Stimulated activated CD8-positive, alpha-beta memory T cell treated with anti-CD3 and anti-CD28 coated beads, Interleukin-7, amount 100 ng/mL, for 4 hours (primary cell): ENCODE results near the gene ATP5F1E.
"Not testable (repeated sequence)": the region's sequence is repeated elsewhere in the genome, so short reads cannot be mapped to it uniquely, and the experiment has no call there.

Source experiments
- DNase-seq, 2 donors: peaks; one replicate each; pipeline ENCODE4 v3.0.0-alpha.2; 2020; ENCODE audit warnings: low read depth in 2 of 2

The ATP5F1E gene

GRCh38 chr20:59019217-59019616 is 12.9 kb downstream of the ATP5F1E start, which contains the start of gene TUBB1:
Gene TUBB1 (plus strand): TSS chr20:59019429. CDS start chr20:59019523, 94 bp downstream.
- DNase-seq: no peak

GRCh38 chr20:59018817-59019216 is 13.3 kb downstream of the ATP5F1E start:
- DNase-seq: no peak

- no peak for DNase-seq
These were observed 14.5 kb downstream of the ATP5F1E start for GRCh38 chr20:59017493-59018231.

GRCh38 chr20:59016795-59017492 is 15.2 kb downstream of the ATP5F1E start:
- DNase-seq: no peak

GRCh38 chr20:59015812-59016711 is 16.1 kb downstream of the ATP5F1E start:
- no peak for DNase-seq

GRCh38 chr20:59015411-59015810 is 16.7 kb downstream of the ATP5F1E start:
- DNase-seq: no peak

- no peak for DNase-seq
These were observed 17.3 kb downstream of the ATP5F1E start for GRCh38 chr20:59014680-59015389.

GRCh38 chr20:59013959-59014608 is 18.1 kb downstream of the ATP5F1E start:
- no peak for DNase-seq

- no peak for DNase-seq
These were observed 18.8 kb downstream of the ATP5F1E start for GRCh38 chr20:59013031-59013951.

GRCh38 chr20:59011874-59012157 is 20.3 kb downstream of the ATP5F1E start:
- DNase-seq: not testable (repeated sequence)

GRCh38 chr20:59010995-59011873 is 20.9 kb downstream of the ATP5F1E start:
- peak in 1 of 2 donors; percentile 17 for DNase-seq

GRCh38 chr20:59010321-59010994 is 21.7 kb downstream of the ATP5F1E start:
- no peak for DNase-seq

GRCh38 chr20:59008715-59009336 is 23.3 kb downstream of the ATP5F1E start:
- DNase-seq: no peak

- DNase-seq: no peak
These were observed 24.2 kb downstream of the ATP5F1E start for GRCh38 chr20:59007665-59008511.

GRCh38 chr20:59006864-59007664 is 25.1 kb downstream of the ATP5F1E start, which contains the start of gene CTSZ:
Gene CTSZ (minus strand): TSS chr20:59007254. CDS start chr20:59007128, 126 bp downstream.
- DNase-seq: no peak
